Chondrocyte (in vitro differentiated cells): ENCODE data around the gene RHOT2. TPM values are rescaled to one million over a fixed set of nuclear protein-coding genes. Genes with fewer than 3 reads are reported as not detected.

ENCODE experiments used
- DNase-seq: peaks from one replicate; pipeline ENCODE4 v3.0.0; 2021; ENCODE audit warnings: mixed read lengths, low spot score
- H3K27ac Mint-ChIP-seq: one replicate; pipeline ENCODE4 v1.8.0; 2021; ENCODE audit warnings: mild to moderate bottlenecking, moderate library complexity, mixed read lengths; ENCODE audit not compliant: unreplicated experiment
- H3K27me3 Mint-ChIP-seq: 2 replicates; pipeline ENCODE4 v1.8.0; 2021; ENCODE audit warnings: low read depth, mixed read lengths
- H3K36me3 Mint-ChIP-seq: 2 replicates; pipeline ENCODE4 v1.8.0; 2021; ENCODE audit warnings: low read depth, mixed read lengths
- H3K4me1 Mint-ChIP-seq: 2 replicates; pipeline ENCODE4 v1.8.0; 2021; ENCODE audit warnings: low read depth, mild to moderate bottlenecking, mixed read lengths
- H3K4me3 Mint-ChIP-seq: one replicate; pipeline ENCODE4 v1.8.0; 2021; ENCODE audit warnings: mild to moderate bottlenecking, moderate library complexity, mixed read lengths; ENCODE audit not compliant: unreplicated experiment
- H3K9me3 Mint-ChIP-seq: 2 replicates; pipeline ENCODE4 v1.8.0; 2021; ENCODE audit warnings: low read depth, mixed read lengths
- total RNA-seq: library from RNA; stranded (reverse); gene quantifications from 3 replicates; pipeline ENCODE4 v1.2.1, GENCODE V29; 2021
- TF ChIP-seq, protein P1 (sequence below): fragments of 200-600 bp; sonication (generic); IDR thresholded peaks from 2 replicates; pipeline ENCODE4 v1.5.0; 2021; ENCODE audit warnings: antibody characterized with exemption, mild to moderate bottlenecking, moderate library complexity

Gene RHOT2
- total RNA-seq, 1 donor from 2014 or later: 101 TPM

DNA sequence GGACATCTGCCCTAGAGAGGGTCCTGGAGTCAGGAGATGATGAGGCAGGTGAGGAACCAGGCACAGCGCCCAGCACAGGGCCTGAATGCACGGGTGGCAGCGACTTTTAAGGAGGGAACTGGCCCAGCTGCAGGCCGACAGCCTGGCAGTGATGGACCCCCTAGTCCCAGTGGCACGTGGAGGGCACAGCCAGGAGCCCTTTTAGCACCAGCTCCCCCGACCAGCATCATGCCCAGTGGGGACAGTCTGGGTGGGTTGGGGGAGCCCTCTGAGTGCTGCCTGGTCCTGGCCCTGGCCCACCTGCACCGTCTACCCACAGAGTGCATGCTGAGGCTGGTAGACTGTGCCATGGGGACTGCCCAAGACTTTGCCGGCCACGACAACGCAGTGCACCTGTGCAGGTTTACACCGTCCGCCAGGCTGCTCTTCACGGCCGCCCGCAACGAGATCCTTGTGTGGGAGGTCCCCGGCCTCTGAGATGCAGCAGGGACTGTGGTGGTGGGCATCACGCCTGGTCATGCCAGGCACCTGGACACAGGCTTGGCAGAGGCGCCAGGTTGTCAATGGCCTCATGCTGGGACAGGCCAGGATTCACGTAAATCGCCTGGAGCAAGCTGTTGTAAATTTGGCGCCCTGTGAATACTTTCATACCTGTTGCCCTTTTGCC lies 686 bp upstream of the RHOT2 start:
- peak overlapping the region; percentile 81 for H3K27ac Mint-ChIP-seq
- no peaks in the 10 kb centered on the region for H3K36me3 Mint-ChIP-seq

DNA sequence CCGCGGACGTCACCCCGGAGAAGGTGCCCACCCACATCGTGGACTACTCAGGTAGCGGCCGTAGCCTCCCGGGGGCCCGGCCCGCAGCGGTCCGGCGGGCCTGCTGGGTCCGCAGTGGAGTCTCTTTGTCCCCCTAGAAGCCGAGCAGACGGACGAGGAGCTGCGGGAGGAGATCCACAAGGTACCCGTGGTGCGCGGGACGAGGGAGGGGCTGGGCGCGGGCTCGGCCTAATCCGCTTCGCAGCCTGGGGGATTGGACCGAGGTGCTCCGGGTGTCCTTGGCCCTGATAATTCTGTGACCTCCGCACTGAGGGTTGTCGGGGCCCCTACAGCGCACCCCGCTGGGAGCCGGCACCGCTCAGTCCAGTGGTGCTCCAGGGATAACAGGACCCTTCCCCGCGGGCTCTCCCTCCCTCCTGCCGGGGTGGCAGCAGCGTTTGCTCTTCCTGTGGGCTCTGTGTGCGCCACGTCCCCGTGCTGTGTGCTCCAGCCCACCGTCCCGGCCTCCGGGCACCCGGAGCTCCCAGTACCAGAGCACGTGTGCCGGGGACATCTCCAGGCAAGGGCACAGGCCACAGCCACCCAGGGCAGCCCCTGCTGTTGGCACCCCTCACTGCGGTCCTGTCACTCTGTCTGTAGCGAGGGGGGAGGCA lies 713 bp downstream of the RHOT2 start:
- DNase-seq: no peak
- no peak overlapping the region for H3K27ac Mint-ChIP-seq
- peak overlapping the region; percentile 70 for H3K4me3 Mint-ChIP-seq
- H3K4me1 Mint-ChIP-seq: peaks cover 8% of the 10 kb centered on the region
- TF ChIP-seq, protein P1, sequence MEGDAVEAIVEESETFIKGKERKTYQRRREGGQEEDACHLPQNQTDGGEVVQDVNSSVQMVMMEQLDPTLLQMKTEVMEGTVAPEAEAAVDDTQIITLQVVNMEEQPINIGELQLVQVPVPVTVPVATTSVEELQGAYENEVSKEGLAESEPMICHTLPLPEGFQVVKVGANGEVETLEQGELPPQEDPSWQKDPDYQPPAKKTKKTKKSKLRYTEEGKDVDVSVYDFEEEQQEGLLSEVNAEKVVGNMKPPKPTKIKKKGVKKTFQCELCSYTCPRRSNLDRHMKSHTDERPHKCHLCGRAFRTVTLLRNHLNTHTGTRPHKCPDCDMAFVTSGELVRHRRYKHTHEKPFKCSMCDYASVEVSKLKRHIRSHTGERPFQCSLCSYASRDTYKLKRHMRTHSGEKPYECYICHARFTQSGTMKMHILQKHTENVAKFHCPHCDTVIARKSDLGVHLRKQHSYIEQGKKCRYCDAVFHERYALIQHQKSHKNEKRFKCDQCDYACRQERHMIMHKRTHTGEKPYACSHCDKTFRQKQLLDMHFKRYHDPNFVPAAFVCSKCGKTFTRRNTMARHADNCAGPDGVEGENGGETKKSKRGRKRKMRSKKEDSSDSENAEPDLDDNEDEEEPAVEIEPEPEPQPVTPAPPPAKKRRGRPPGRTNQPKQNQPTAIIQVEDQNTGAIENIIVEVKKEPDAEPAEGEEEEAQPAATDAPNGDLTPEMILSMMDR: no peak
- no peaks in the 10 kb centered on the region for H3K9me3 Mint-ChIP-seq
- no peaks in the 10 kb centered on the region for H3K27me3 Mint-ChIP-seq
- peaks cover 2% of the 10 kb centered on the region for H3K36me3 Mint-ChIP-seq

More for the DNA sequence above, 686 bp upstream of the RHOT2 start:
- DNase-seq: no peak
- Mint-ChIP-seq H3K4me1 (peaks cover 8% of the 10 kb centered on the region), H3K4me3 (no peak overlapping the region), H3K27me3 (no peaks in the 10 kb centered on the region), H3K9me3 (no peaks in the 10 kb centered on the region)
- TF ChIP-seq, protein P1: no peak

DNA sequence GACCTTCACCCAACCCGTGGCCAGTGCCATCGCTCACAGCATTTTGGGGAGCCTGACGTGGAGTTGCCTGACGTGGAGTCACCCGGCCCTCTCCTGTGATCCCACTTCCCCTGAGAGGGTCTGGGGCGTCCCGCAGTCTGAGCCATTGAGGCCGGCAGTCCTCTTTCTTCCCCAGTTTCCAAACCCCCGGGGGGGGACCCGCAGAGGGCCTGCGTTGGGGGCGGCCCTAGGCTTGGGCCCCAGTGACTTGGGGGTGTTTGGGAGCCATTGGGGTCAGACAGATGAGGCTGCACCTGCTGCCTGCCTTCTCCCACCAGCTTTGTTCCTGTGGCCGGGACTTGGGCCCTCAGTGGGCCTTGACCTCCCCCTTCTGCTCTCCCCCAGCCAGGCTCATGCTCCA lies 1.7 kb downstream of the RHOT2 start:
- Mint-ChIP-seq H3K36me3 (peaks cover 2% of the 10 kb centered on the region), H3K9me3 (no peaks in the 10 kb centered on the region), H3K4me1 (peaks cover 9% of the 10 kb centered on the region), H3K27me3 (no peaks in the 10 kb centered on the region), H3K27ac (no peak overlapping the region), H3K4me3 (no peak overlapping the region)
- DNase-seq: no peak
- TF ChIP-seq, protein P1: no peak

DNA sequence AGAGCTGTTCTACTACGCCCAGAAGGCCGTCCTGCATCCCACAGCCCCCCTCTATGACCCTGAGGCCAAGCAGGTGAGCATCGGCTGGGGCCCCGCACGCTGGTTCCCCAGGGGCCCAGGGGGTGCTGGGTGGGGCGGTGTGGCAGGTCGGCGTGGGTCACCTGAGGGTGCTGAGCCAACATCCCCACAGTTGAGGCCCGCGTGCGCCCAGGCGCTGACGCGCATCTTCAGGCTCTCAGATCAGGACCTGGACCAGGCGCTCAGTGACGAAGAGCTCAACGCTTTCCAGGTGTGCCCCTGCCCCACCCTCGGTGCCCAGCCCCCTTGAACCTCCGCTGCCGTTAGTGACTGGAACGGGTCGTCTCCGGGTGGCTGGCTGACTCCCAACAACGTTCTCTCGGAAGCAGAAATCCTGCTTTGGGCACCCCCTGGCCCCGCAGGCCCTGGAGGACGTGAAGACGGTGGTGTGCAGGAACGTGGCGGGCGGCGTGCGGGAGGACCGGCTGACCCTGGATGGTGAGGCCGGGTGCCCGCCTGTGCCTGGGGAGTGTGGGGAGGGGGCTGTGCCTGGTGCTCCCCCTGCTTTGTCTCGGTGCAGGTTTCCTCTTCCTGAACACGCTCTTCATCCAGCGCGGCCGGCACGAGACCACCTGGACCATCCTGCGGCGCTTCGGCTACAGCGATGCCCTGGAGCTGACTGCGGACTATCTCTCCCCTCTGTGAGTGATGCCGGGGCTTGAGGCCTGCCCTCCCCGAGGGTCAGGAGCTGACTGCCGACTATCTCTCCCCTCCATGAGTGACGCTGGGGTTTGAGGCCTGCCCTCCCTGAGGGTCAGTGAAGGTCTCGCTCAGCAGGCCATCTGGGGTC lies 2.8 kb downstream of the RHOT2 start:
- H3K9me3 Mint-ChIP-seq: no peaks in the 10 kb centered on the region
- no peaks in the 10 kb centered on the region for H3K27me3 Mint-ChIP-seq
- H3K27ac Mint-ChIP-seq: no peak overlapping the region
- no peak for DNase-seq
- TF ChIP-seq, protein P1: no peak
- H3K36me3 Mint-ChIP-seq: peaks cover 2% of the 10 kb centered on the region
- H3K4me3 Mint-ChIP-seq: no peak overlapping the region
- peaks cover 15% of the 10 kb centered on the region for H3K4me1 Mint-ChIP-seq
